ENCODE results near the gene DNAJC27.

- TF ChIP-seq CTCF (IDR thresholded peaks at IDR 0.05) (no peak), EZH2 (IDR thresholded peaks at IDR 0.05; ENCODE audit: borderline replicate concordance, insufficient read depth, low read depth, low read length, poor library complexity, severe bottlenecking) (no peak)
Observed at GRCh38 chr2:24958411-24958935, 13.3 kb downstream of the DNAJC27 start.

All from B cell (primary cell).